ENCODE results near the gene EMC8.
"Not testable (repeated sequence)": the region's sequence is repeated elsewhere in the genome, so short reads cannot be mapped to it uniquely, and the experiment has no call there.

The EMC8 gene

GRCh38 chr16:85812811-85813700, 13.7 kb upstream of the EMC8 start:
- DNase-seq (ENCODE audit: low read depth) = no peak

GRCh38 chr16:85812031-85812807, 12.9 kb upstream of the EMC8 start:
- DNase-seq (ENCODE audit: low read depth) = no peak

- DNase-seq (ENCODE audit: low read depth) = no peak
Observed at GRCh38 chr16:85810742-85811115, 11.4 kb upstream of the EMC8 start.

GRCh38 chr16:85810097-85810741, 10.9 kb upstream of the EMC8 start:
- no peak for DNase-seq (ENCODE audit: low read depth)

GRCh38 chr16:85809645-85810044, 10.3 kb upstream of the EMC8 start:
- DNase-seq (ENCODE audit: low read depth) = no peak

- no peak for DNase-seq (ENCODE audit: low read depth)
Observed at GRCh38 chr16:85808926-85809325, 9.6 kb upstream of the EMC8 start.

GRCh38 chr16:85808104-85808503, 8.8 kb upstream of the EMC8 start:
- not testable (repeated sequence) for DNase-seq (ENCODE audit: low read depth)

- DNase-seq (ENCODE audit: low read depth) = not testable (repeated sequence)
Observed at GRCh38 chr16:85807340-85807739, 8.0 kb upstream of the EMC8 start.

GRCh38 chr16:85806539-85806938, 7.2 kb upstream of the EMC8 start:
- no peak for DNase-seq (ENCODE audit: low read depth)

- DNase-seq (ENCODE audit: low read depth) = no peak
Observed at GRCh38 chr16:85805442-85806045, 6.2 kb upstream of the EMC8 start.

- DNase-seq (ENCODE audit: low read depth) = no peak
Observed at GRCh38 chr16:85803570-85803969, 4.2 kb upstream of the EMC8 start.

- DNase-seq (ENCODE audit: low read depth) = no peak
Observed at GRCh38 chr16:85800321-85800669, 951 bp upstream of the EMC8 start.

- DNase-seq (ENCODE audit: low read depth) = no peak
Observed at GRCh38 chr16:85798901-85799496, 345 bp downstream of the EMC8 start.

- DNase-seq (ENCODE audit: low read depth) = no peak
Observed at GRCh38 chr16:85798283-85798776, 1.0 kb downstream of the EMC8 start.

GRCh38 chr16:85796599-85796998, 2.7 kb downstream of the EMC8 start:
- DNase-seq (ENCODE audit: low read depth) = no peak

GRCh38 chr16:85796152-85796551, 3.2 kb downstream of the EMC8 start:
- no peak for DNase-seq (ENCODE audit: low read depth)

GRCh38 chr16:85794696-85795095, 4.6 kb downstream of the EMC8 start:
- no peak for DNase-seq (ENCODE audit: low read depth)

- no peak for DNase-seq (ENCODE audit: low read depth)
Observed at GRCh38 chr16:85793662-85794298, 5.6 kb downstream of the EMC8 start.

- no peak for DNase-seq (ENCODE audit: low read depth)
Observed at GRCh38 chr16:85789773-85790172, 9.6 kb downstream of the EMC8 start.

GRCh38 chr16:85788819-85789218, 10.5 kb downstream of the EMC8 start:
- no peak for DNase-seq (ENCODE audit: low read depth)

GRCh38 chr16:85785927-85786326, 13.4 kb downstream of the EMC8 start:
- no peak for DNase-seq (ENCODE audit: low read depth)
